CD8-positive, alpha-beta memory T cell (primary cell): Measurements from ENCODE around the gene PKP1. TPM values are rescaled to one million over a fixed set of nuclear protein-coding genes. Genes with fewer than 3 reads are reported as not detected.
"Not testable (repeated sequence)": the region's sequence is repeated elsewhere in the genome, so short reads cannot be mapped to it uniquely, and the experiment has no call there.

Experiments used
- CTCF ChIA-PET: fragments of 350-600 bp; sonication (Branson Sonifier 250); formaldehyde crosslinking; loops from one replicate; lab custom pipeline; 2021; ENCODE audit warnings: antibody characterized with exemption; lab: Charles Lee
- POLR2A ChIA-PET: fragments of 350-600 bp; sonication (Branson Sonifier 250); formaldehyde crosslinking; loops from one replicate; lab custom pipeline; 2021; ENCODE audit warnings: antibody characterized with exemption; lab: Charles Lee
- DNase-seq, 5 donors: peaks; one replicate each; pipeline versions ENCODE4 v3.0.0 to v3.0.0-alpha.2; 2020 to 2022; ENCODE audit warnings: mixed read lengths in 1 of 5
- H3K27ac ChIP-seq: one replicate; pipeline ENCODE4 v1.7.0; 2013; ENCODE audit warnings: low read depth, mild to moderate bottlenecking, low read length, moderate library complexity
- H3K27me3 ChIP-seq: 2 replicates; pipeline ENCODE4 v1.7.0; 2013; ENCODE audit warnings: low read length, mild to moderate bottlenecking; ENCODE audit not compliant: insufficient read depth, poor library complexity, severe bottlenecking
- H3K36me3 ChIP-seq: 2 replicates; pipeline ENCODE4 v1.7.0; 2013; ENCODE audit warnings: mild to moderate bottlenecking, low read length, moderate library complexity; ENCODE audit not compliant: insufficient read depth
- H3K4me1 ChIP-seq: 2 replicates; pipeline ENCODE4 v1.7.0; 2013; ENCODE audit warnings: mild to moderate bottlenecking, low read length, moderate library complexity; ENCODE audit not compliant: insufficient read depth
- H3K4me3 ChIP-seq: 2 replicates; pipeline ENCODE4 v1.7.0; 2013; ENCODE audit warnings: mild to moderate bottlenecking, low read length
- H3K9me3 ChIP-seq: 2 replicates; pipeline ENCODE4 v1.7.0; 2013; ENCODE audit warnings: mild to moderate bottlenecking, low read length
- H3K27ac Mint-ChIP-seq, 8 donors: one replicate each; pipeline ENCODE4 v1.8.0; 2020 to 2021; ENCODE audit warnings: mixed read lengths in 8 of 8, mild to moderate bottlenecking in 6 of 8, inconsistent platforms in 3 of 8, moderate library complexity in 3 of 8
- H3K27me3 Mint-ChIP-seq, 2 donors: one replicate each; pipeline ENCODE4 v1.8.0; 2020 to 2021; ENCODE audit warnings: mixed read lengths in 2 of 2, mild to moderate bottlenecking in 1 of 2, moderate library complexity in 1 of 2
- H3K36me3 Mint-ChIP-seq, 3 donors: one replicate each; pipeline ENCODE4 v1.8.0; 2020 to 2021; ENCODE audit warnings: mixed read lengths in 3 of 3, inconsistent platforms in 1 of 3, mild to moderate bottlenecking in 1 of 3
- H3K4me1 Mint-ChIP-seq, 3 donors: one replicate each; pipeline ENCODE4 v1.8.0; 2020 to 2021; ENCODE audit warnings: mixed read lengths in 3 of 3, inconsistent platforms in 1 of 3, mild to moderate bottlenecking in 1 of 3
- H3K4me3 Mint-ChIP-seq, 7 donors: one replicate each; pipeline ENCODE4 v1.8.0; 2020 to 2021; ENCODE audit warnings: mixed read lengths in 7 of 7, mild to moderate bottlenecking in 6 of 7, moderate library complexity in 4 of 7, inconsistent platforms in 2 of 7
- H3K9me3 Mint-ChIP-seq, 5 donors: one replicate each; pipeline ENCODE4 v1.8.0; 2020 to 2022; ENCODE audit warnings: mixed read lengths in 5 of 5, mild to moderate bottlenecking in 3 of 5, moderate library complexity in 2 of 5, inconsistent platforms in 1 of 5
- polyA plus RNA-seq: library from polyadenylated mRNA; unstranded; fragments of 300-500 nt; fragmentation: Illumina TruSeq; gene quantifications from one replicate; pipeline ENCODE4 v1.2.3, GENCODE V29; 2021
- total RNA-seq, 2 experiments: library from RNA; stranded (reverse); gene quantifications; one replicate each; pipeline ENCODE4 v1.2.3, GENCODE V29; 2021

The PKP1 gene
- total RNA-seq (not detected), polyA plus RNA-seq (not detected)

- H3K27me3 Mint-ChIP-seq: peaks cover 19 to 53% of the 10 kb centered on the region in 2 donors
- CTCF ChIA-PET: no interaction called here
- H3K4me3 Mint-ChIP-seq: peak within 1 kb of the TSS in 6 of 7 donors; percentile 7 to 87 (median 48)
- Histone ChIP-seq H3K36me3 (no peaks in the 10 kb centered on the region), H3K27me3 (peaks cover 9% of the 10 kb centered on the region), H3K9me3 (no peaks in the 10 kb centered on the region), H3K27ac (no peak within 1 kb of the TSS), H3K4me3 (no peak within 1 kb of the TSS), H3K4me1 (no peaks in the 10 kb centered on the region)
- no peak within 1 kb of the TSS for H3K27ac Mint-ChIP-seq
- POLR2A ChIA-PET: no interaction called here
- H3K4me1 Mint-ChIP-seq: peaks cover 4 to 7% (median 4%) of the 10 kb centered on the region in 3 donors
- H3K9me3 Mint-ChIP-seq: no peaks in the 10 kb centered on the region
- DNase-seq: no peak
- H3K36me3 Mint-ChIP-seq: no peaks in the 10 kb centered on the region
Measured at GRCh38 chr1:201282931-201283829, at the start of gene PKP1. Gene PKP1, plus strand, starts transcription at chr1:201283506. Its CDS starts 197 bp downstream, at chr1:201283703.

DNA sequence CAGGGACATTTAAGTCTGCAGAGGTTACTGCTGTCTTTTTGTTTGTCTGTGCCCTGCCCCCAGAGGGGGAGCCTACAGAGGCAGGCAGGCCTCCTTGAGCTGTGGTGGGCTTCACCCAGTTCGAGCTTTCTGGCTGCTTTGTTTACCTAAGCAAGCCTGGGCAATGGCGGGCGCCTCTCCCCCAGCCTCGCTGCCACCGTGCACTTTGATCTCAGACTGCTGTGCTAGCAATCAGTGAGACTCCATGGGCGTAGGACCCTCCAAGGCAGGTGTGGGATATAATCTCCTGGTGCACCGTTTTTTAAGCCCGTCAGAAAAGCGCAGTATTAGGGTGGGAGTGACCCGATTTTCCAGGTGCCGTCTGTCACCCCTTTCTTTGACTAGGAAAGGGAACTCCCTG is 43.7 kb upstream of the PKP1 start:
- H3K4me1 ChIP-seq, H3K4me1 Mint-ChIP-seq, H3K36me3 ChIP-seq, H3K4me3 ChIP-seq, H3K27ac ChIP-seq, H3K36me3 Mint-ChIP-seq, H3K9me3 Mint-ChIP-seq, H3K27me3 ChIP-seq, H3K27ac Mint-ChIP-seq, DNase-seq, H3K9me3 ChIP-seq, POLR2A ChIA-PET, H3K4me3 Mint-ChIP-seq, CTCF ChIA-PET: not testable (repeated sequence)
- H3K27me3 Mint-ChIP-seq: peaks cover 21 to 45% of the 10 kb centered on the region in 2 donors

DNA sequence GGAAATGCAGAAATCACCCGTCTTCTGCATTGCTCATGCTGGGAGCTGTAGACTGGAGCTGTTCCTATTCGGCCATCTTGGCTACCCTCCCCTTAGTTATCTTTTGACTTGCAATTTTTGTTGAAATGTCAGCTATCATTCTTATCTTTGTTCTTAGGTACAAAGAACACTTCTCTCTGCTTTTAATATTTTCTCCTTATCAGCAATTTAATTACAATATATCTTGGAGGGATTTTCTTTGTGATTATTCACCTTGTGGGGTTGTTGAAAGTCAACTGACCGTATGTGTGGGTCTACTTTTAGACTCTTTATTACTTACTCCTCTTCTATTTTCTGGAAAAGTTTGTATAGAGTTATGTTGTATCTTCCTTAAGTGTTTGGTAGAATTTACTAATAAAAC is 43.1 kb upstream of the PKP1 start:
- ChIA-PET CTCF (no interaction called here), POLR2A (no interaction called here)
- Histone ChIP-seq H3K27ac (no peak overlapping the region), H3K27me3 (no peaks in the 10 kb centered on the region), H3K4me3 (no peak overlapping the region), H3K9me3 (no peaks in the 10 kb centered on the region), H3K4me1 (no peaks in the 10 kb centered on the region), H3K36me3 (no peaks in the 10 kb centered on the region)
- DNase-seq: no peak
- H3K4me1 Mint-ChIP-seq: no peaks in the 10 kb centered on the region
- peaks cover 21 to 50% of the 10 kb centered on the region in 2 donors for H3K27me3 Mint-ChIP-seq
- peaks cover 0 to 5% (median 0%) of the 10 kb centered on the region in 5 donors for H3K9me3 Mint-ChIP-seq
- no peaks in the 10 kb centered on the region for H3K36me3 Mint-ChIP-seq
- H3K27ac Mint-ChIP-seq: no peak overlapping the region
- H3K4me3 Mint-ChIP-seq: no peak overlapping the region

- ChIA-PET CTCF (no interaction called here), POLR2A (no interaction called here)
- H3K4me1 Mint-ChIP-seq: no peaks in the 10 kb centered on the region
- H3K36me3 ChIP-seq: no peaks in the 10 kb centered on the region
- no peak overlapping the region for H3K4me3 Mint-ChIP-seq
- peaks cover 19 to 61% of the 10 kb centered on the region in 2 donors for H3K27me3 Mint-ChIP-seq
- H3K9me3 Mint-ChIP-seq: peaks cover 0 to 2% (median 0%) of the 10 kb centered on the region in 5 donors
- no peaks in the 10 kb centered on the region for H3K9me3 ChIP-seq
- no peak overlapping the region for H3K27ac Mint-ChIP-seq
- no peaks in the 10 kb centered on the region for H3K4me1 ChIP-seq
- H3K36me3 Mint-ChIP-seq: no peaks in the 10 kb centered on the region
- DNase-seq: no peak
- H3K4me3 ChIP-seq: no peak overlapping the region
- H3K27me3 ChIP-seq: no peaks in the 10 kb centered on the region
- H3K27ac ChIP-seq: no peak overlapping the region
Measured at GRCh38 chr1:201241736-201242135, 41.6 kb upstream of the PKP1 start.

- ChIA-PET POLR2A (no interaction called here), CTCF (no interaction called here)
- Mint-ChIP-seq H3K27ac (no peak overlapping the region), H3K9me3 (peaks cover 0 to 2% (median 0%) of the 10 kb centered on the region in 5 donors), H3K4me1 (no peaks in the 10 kb centered on the region), H3K4me3 (no peak overlapping the region), H3K36me3 (no peaks in the 10 kb centered on the region), H3K27me3 (peaks cover 18 to 61% of the 10 kb centered on the region in 2 donors)
- Histone ChIP-seq H3K27me3 (no peaks in the 10 kb centered on the region), H3K27ac (no peak overlapping the region), H3K9me3 (no peaks in the 10 kb centered on the region), H3K4me3 (no peak overlapping the region), H3K4me1 (no peaks in the 10 kb centered on the region), H3K36me3 (no peaks in the 10 kb centered on the region)
- no peak for DNase-seq
Measured at GRCh38 chr1:201245082-201245481, 38.2 kb upstream of the PKP1 start.

GRCh38 chr1:201248721-201249559 is 34.4 kb upstream of the PKP1 start:
- Mint-ChIP-seq H3K27ac (no peak overlapping the region), H3K9me3 (no peaks in the 10 kb centered on the region), H3K4me3 (no peak overlapping the region), H3K4me1 (no peaks in the 10 kb centered on the region), H3K36me3 (no peaks in the 10 kb centered on the region), H3K27me3 (peaks cover 5 to 36% of the 10 kb centered on the region in 2 donors)
- Histone ChIP-seq H3K9me3 (no peaks in the 10 kb centered on the region), H3K27me3 (no peaks in the 10 kb centered on the region), H3K36me3 (no peaks in the 10 kb centered on the region), H3K4me3 (no peak overlapping the region), H3K4me1 (no peaks in the 10 kb centered on the region), H3K27ac (no peak overlapping the region)
- no peak for DNase-seq
- ChIA-PET CTCF (no interaction called here), POLR2A (no interaction called here)

DNA sequence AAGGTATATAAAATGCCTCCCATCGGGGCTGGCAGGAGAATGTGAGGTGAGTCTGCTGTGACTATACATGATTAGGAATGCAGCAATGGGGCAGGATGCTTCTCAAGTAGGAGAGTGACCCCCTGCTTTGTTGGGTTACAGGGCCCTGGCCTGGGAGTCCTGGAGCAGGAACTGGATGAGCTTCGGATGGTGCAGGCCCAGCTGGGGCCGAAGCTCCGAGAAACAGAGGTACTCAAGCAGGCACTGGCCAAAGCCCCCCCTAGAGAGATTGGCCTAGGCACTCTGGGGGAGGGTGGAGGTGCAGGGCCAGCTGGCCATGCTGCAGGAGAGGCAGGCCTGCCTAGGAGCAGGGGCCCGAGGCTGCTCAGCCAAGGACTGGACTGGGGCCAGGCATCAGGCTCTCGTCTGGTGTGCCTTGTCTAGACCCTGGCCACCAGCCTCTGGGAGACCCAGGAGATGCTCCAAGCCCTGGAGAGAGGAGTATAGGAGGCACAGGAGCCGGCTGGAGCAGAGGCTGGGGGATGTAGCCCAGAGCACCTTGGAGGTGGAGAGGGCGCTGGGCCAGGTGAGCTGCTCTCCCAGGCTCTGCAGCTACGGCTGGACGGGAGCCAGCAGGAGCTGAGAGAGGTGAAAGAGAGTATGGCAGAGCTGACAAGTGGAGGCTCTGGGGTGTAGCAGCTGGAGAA is 32.8 kb upstream of the PKP1 start:
- Mint-ChIP-seq H3K4me3 (no peak overlapping the region), H3K36me3 (no peaks in the 10 kb centered on the region), H3K27ac (no peak overlapping the region), H3K27me3 (peaks cover 1 to 22% of the 10 kb centered on the region in 2 donors), H3K4me1 (no peaks in the 10 kb centered on the region), H3K9me3 (no peaks in the 10 kb centered on the region)
- Histone ChIP-seq H3K4me3 (no peak overlapping the region), H3K36me3 (no peaks in the 10 kb centered on the region), H3K9me3 (no peaks in the 10 kb centered on the region), H3K4me1 (no peaks in the 10 kb centered on the region), H3K27ac (no peak overlapping the region), H3K27me3 (no peaks in the 10 kb centered on the region)
- CTCF ChIA-PET: no interaction called here
- DNase-seq: no peak
- POLR2A ChIA-PET: no interaction called here
